Stimulated activated effector memory CD8-positive, alpha-beta T cell treated with anti-CD3 and anti-CD28 coated beads, Interleukin-12 subunit alpha, Interleukin-12 subunit beta, amount 100 ng/mL, for 72 hours (primary cell): ENCODE measurements around the gene ZNF524.
"Not testable (repeated sequence)": the region's sequence is repeated elsewhere in the genome, so short reads cannot be mapped to it uniquely, and the experiment has no call there.

Experiments used
- ATAC-seq: fragments of 150-1000 bp; cut with Tn5 transposase; 2 replicates; pipeline ENCODE4 v1.10.0; 2021
- DNase-seq, 2 donors: peaks; one replicate each; pipeline ENCODE4 v3.0.0; 2021 to 2022; ENCODE audit warnings: low spot score in 2 of 2
- H3K27ac Mint-ChIP-seq: one replicate; pipeline ENCODE4 v1.8.0; 2022; ENCODE audit warnings: mild to moderate bottlenecking, mixed read lengths
- H3K36me3 Mint-ChIP-seq: one replicate; pipeline ENCODE4 v1.8.0; 2022; ENCODE audit warnings: mild to moderate bottlenecking, mixed read lengths
- H3K4me1 Mint-ChIP-seq: one replicate; pipeline ENCODE4 v1.8.0; 2022; ENCODE audit warnings: mixed read lengths
- H3K4me3 Mint-ChIP-seq: one replicate; pipeline ENCODE4 v1.8.0; 2022; ENCODE audit warnings: mild to moderate bottlenecking, mixed read lengths
- H3K9me3 Mint-ChIP-seq: one replicate; pipeline ENCODE4 v1.8.0; 2022; ENCODE audit warnings: mixed read lengths

The ZNF524 gene

DNA sequence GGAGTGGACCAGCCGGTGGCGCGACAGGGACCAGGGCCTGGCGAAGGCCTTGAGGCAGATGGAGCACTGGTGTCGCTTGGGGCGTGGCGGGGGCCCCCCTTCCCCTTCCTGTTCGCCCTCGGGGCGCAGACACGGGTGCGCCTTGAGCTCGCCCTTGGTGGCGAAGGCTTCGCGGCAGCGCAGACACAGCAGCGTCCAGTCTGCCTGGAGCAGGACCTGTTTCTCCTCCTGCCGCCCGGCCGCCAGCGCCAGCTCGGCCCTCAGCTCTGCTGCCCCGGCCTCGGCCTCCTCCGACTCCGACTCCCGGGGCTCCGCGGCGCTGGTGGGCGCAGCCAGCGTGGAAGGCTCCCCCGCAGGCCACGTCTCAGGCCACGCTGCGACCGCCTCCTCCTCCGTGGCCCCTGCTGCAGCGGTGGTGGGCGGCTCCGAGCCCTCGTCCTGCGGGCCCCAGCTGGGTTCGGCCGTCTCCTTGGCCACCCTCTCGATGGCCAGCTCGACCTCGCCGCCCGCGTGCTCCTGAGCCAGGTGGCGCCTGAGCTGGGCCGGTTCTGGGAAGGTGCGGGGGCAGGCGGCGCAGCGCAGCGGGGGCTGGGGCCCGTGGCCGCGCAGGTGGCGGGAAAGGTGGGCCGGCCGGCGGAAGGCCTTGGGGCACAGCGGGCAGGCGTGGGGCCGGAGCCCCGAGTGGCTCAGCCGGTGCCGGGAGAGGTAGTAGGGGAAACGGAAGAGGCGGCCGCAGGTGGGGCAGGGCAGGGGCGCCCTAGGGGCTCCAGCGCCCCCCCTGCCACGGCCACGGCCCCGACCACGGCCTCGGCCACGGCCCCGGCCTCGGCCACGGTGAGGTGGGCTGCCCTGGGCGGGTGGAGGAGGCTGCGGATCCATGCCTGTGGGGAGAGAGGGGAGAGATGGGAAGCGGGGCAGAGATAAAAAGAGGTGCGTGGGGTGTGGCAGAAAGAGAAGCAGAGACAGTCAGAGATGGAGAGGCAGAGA lies 21.0 kb upstream of the ZNF524 start:
- Mint-ChIP-seq H3K4me1 (peaks cover 23% of the 10 kb centered on the region), H3K27ac (peak overlapping the region; percentile 96), H3K36me3 (peaks cover 21% of the 10 kb centered on the region), H3K4me3 (peak overlapping the region; percentile 83), H3K9me3 (no peaks in the 10 kb centered on the region)
- no peak for ATAC-seq
- no peak for DNase-seq

DNA sequence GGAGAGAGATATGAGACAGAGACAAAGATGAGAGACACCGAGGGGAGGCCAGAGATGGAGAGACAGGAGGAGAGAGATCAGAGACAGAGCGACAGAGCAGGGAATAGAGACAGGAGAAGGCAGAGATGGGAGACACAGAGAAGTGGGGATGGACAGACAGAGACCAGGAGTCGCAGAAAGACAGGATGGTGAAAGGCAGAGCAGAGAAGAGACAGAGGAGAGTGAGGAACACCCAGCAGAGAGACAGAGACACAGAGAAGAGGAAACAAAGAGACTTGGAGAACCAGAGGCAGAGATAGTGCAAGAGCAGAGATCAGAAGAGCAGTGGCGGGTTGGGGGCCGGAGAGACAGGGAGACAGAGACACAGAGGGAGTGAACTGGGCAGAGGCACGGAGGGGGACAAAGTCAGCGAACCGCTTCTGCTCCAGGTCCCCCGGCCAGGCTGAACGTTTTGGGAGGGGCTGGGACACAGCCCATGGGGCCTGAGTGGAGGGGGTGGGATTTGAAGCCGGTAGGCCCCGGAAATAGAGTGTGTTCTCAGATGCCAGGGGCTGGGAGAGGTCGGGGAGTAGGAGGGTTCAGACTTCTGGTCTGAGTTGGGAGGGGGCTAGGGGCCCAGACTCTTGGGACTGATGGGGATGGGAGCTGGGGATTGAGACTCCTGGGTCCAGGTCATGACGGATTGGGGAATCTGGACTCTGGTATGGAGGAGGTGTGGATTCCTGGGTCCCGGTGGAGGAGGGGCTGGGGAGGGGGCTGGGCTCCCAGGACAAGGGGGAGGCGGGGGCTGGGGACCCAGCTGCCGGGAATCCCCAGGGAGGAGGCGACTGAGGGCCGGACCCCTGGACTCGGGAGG lies 20.1 kb upstream of the ZNF524 start:
- DNase-seq = no peak

DNA sequence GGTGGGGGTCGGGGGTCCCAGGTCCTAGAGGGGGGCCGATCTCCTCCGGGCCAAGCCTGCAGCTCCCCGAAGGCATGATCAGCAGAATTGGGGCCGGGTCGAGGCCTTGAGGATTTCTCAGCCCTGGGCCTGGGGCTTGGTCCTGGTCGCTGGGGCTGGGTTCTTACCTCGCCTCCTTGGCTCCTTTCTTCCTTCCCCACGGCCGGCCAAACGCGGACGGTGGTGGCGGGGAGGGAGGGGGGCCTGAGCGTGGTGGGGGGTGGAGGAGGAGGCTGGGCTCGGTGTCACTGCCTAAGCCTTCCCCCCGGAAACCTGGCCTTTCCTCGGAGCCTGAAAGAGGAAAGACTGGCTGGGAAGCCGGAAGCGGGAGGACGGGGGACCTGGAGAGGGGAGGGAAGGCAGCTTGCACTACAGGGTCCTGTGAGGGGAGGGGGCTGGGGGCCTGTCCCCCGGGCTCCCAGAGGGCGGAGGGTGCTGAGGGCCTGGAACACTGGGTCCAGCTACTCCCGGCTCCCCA lies 19.4 kb upstream of the ZNF524 start, which contains the start of gene ZNF579:
Gene ZNF579 (minus strand): TSS at position 221 of the 517 bp plus-strand sequence. CDS start 1,209 bp downstream, outside the sequence.
- Mint-ChIP-seq H3K27ac (peak within 1 kb of the TSS; percentile 96), H3K4me3 (peak within 1 kb of the TSS; percentile 83), H3K9me3 (no peaks in the 10 kb centered on the region), H3K4me1 (peaks cover 30% of the 10 kb centered on the region), H3K36me3 (peaks cover 21% of the 10 kb centered on the region)
- peak; percentile 55 to 88 for DNase-seq
- ATAC-seq = peak; percentile 80

More for the DNA sequence above, 20.1 kb upstream of the ZNF524 start:
- peak; percentile 36 for ATAC-seq
- H3K9me3 Mint-ChIP-seq = no peaks in the 10 kb centered on the region
- H3K27ac Mint-ChIP-seq = peak overlapping the region; percentile 96
- peak overlapping the region; percentile 83 for H3K4me3 Mint-ChIP-seq
- H3K36me3 Mint-ChIP-seq = peaks cover 21% of the 10 kb centered on the region
- peaks cover 23% of the 10 kb centered on the region for H3K4me1 Mint-ChIP-seq

DNA sequence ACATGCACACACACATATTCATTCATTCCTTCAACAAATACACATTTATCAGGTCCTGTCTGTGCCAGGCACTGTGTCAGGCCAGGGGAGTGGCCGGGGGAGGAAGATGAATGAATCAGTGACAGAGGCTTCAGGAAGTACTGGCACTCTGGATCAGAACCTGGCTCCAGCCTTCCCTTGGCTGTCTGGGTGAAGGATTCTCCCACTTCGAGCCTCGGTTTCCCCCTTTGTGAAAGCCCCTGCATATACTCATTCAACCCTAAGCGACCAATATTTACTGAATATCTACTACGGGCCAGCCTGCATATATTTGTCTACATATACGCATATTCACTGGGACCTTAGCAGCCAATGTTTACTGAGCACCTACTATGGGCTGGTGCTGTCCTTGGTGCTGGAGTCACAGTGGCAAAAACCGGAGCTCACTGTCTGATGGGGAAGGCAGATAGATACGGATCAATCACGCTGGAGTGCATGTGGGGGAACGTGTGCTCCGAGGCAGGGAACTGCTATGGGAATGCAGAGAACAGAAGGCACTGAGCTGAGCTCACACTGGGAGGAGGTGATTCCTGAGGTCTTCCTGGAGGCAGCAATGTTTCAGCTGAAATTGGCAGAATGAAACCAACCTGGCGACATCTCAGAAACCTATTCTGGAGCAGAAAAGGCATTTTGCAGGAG lies 18.8 kb upstream of the ZNF524 start:
- peak overlapping the region; percentile 96 for H3K27ac Mint-ChIP-seq
- H3K4me3 Mint-ChIP-seq = peak overlapping the region; percentile 83
- no peak for DNase-seq
- peaks cover 36% of the 10 kb centered on the region for H3K4me1 Mint-ChIP-seq
- peak; percentile 15 for ATAC-seq
- no peaks in the 10 kb centered on the region for H3K9me3 Mint-ChIP-seq
- peaks cover 21% of the 10 kb centered on the region for H3K36me3 Mint-ChIP-seq

DNA sequence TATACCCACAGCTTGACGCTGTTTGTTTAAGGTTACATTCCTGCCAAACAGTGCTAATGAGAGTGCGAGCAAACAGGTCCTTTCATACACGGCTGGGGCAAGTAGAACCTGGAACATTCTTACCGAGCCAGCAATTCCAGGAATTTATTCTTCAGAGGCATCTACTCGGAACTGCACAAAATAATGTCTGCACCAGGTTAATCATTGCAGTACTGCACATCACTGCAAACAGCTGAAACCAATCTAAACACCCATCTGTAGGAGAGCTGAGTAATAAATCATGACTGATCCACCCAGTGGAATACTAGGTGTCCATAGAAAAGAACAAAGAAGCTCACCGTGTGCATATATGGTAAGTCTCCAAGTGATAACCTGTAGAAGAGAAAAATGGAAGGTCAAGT lies 18.3 kb upstream of the ZNF524 start:
- Mint-ChIP-seq H3K36me3 (peaks cover 19% of the 10 kb centered on the region), H3K4me3 (peak overlapping the region; percentile 83), H3K27ac (no peak overlapping the region), H3K4me1 (peaks cover 41% of the 10 kb centered on the region), H3K9me3 (no peaks in the 10 kb centered on the region)
- DNase-seq (no peak), ATAC-seq (no peak)

DNA sequence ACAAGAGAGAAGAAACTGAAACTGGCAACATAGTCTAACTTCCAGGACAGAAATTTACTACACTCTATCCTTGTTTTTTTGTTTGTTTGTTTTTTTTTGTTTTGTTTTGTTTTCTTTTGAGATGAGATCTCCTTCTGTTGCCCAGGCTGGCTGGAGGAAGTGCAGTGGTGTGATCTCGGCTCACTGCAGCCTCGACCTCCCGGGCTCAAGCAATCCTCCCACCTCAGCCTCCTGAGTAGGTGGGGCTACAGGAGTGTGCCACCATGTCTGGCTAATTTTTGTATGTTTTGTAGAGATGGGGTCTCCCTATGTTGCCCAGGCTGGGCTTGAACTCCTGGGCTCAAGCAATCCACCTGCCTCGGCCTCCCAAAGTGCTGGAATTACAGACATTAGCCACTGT lies 17.8 kb upstream of the ZNF524 start:
- not testable (repeated sequence) for ATAC-seq, H3K9me3 Mint-ChIP-seq, DNase-seq, H3K27ac Mint-ChIP-seq
- H3K4me1 Mint-ChIP-seq = peaks cover 45% of the 10 kb centered on the region
- H3K36me3 Mint-ChIP-seq = peaks cover 15% of the 10 kb centered on the region
- H3K4me3 Mint-ChIP-seq = peak overlapping the region; percentile 83

DNA sequence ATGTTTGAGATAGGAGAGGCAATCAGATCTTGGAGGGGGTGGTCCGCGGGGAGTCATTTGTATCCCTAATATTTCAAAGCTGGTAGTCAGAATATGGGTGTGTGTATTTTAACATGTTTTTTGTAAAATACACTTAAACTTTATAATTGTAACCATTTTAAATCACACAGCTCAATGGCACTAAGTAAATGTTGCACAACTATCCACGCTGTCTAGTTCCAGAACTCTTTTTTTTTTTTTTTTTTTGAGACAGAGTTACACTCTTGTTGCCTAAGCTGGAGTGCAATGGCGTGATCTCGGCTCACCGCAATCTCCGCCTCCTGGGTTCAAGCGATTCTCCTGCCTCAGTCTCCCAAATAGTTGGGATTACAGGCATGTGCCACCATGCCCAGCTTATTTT lies 16.2 kb upstream of the ZNF524 start:
- peaks cover 47% of the 10 kb centered on the region for H3K4me1 Mint-ChIP-seq
- DNase-seq, ATAC-seq, H3K9me3 Mint-ChIP-seq, H3K27ac Mint-ChIP-seq, H3K4me3 Mint-ChIP-seq: not testable (repeated sequence)
- peaks cover 10% of the 10 kb centered on the region for H3K36me3 Mint-ChIP-seq

DNA sequence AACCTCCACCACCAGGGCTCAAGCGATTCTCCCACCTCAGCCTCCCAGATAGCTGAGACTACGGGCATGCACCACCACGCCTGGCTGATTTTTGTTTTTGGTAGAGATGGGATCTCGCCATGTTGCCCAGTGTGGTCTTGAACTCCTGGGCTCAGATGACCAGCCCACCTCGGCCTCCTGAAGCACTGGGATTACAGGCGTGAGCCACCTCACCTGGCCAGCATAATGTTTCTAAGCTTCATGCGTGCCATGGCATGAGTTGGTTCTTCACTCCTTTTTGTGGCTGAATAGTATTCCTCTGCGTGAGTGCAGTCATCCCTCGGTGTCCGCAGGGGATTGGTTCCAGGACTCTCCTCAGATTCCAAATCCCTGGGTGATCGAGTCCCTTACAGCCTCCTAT lies 15.2 kb upstream of the ZNF524 start:
- Mint-ChIP-seq H3K36me3 (peaks cover 6% of the 10 kb centered on the region), H3K27ac (no peak overlapping the region), H3K9me3 (no peaks in the 10 kb centered on the region), H3K4me1 (peaks cover 41% of the 10 kb centered on the region), H3K4me3 (peak overlapping the region; percentile 70)
- no peak for ATAC-seq
- DNase-seq = no peak

DNA sequence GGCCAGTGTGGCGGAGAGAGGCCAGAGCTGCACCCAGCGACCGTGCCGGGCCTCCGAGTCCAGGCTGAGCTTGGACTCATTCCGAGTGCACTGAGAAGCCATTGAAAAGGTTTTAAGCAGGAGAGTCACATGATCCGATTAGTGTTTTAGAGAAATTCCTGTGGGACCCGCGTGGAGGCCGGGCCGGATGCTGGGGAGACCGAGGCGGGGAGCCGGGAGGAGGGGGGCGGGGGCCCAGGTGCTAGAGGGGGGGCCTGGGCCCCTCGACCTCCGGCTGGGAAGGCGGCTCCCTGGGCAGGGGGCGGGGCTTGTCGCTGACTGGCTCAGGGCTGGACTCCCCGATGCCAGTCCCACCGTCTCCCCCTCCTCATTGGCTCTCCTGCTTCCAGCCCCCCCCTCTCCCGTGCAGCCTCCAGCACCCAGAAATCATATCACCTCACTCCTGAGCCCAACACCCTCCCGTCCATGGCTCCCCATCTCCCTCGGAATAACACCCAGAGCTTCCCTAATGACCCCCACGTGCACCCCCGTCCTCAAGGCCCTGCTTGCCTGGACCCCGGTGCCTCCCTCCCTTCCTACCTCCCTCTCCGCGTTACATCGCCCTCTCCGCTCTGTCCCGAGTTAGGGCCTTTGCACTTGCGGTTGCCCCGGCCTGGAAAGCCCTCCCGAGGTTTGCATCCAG lies 14.3 kb upstream of the ZNF524 start:
- peak; percentile 19 for ATAC-seq
- Mint-ChIP-seq H3K27ac (peak overlapping the region; percentile 79), H3K4me3 (peak overlapping the region; percentile 70), H3K4me1 (peaks cover 38% of the 10 kb centered on the region), H3K36me3 (no peaks in the 10 kb centered on the region), H3K9me3 (no peaks in the 10 kb centered on the region)
- no peak for DNase-seq

DNA sequence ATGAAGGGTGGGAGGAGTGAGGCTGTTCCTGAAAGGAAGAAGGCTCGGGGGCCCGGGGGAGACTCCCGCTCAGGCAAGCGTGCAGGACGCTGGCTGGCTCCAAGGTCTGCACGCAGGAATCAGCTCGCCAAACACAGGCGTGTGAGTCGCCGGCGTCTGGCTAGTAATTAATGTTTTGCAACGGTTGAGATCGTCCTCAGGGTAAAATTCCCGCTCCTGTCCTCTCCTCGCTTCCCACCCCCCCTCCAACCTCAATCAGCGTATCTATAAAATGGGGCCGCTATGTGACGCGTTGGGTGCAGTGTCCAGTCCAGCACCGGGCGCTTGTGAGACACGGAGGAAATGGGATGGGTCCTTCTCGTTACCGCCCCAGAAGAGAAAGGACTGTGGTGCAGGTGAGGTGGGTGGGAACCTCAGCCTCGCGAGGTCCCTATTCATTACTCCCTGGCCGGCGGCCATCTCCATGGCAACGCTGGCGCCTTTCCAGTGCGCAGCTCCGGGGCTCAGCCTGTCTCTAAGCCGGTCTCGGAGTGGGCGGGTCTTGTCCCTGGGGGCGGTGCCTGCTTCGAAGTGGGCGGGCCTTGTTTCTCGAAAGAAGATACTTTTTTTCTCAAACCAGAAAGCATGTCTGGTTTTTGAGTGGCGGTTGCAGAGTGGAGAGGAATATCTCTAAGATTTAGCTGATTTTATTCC lies 13.0 kb upstream of the ZNF524 start:
- Mint-ChIP-seq H3K4me1 (peaks cover 26% of the 10 kb centered on the region), H3K4me3 (peak overlapping the region; percentile 70), H3K36me3 (no peaks in the 10 kb centered on the region), H3K27ac (peak overlapping the region; percentile 32), H3K9me3 (no peaks in the 10 kb centered on the region)
- ATAC-seq (peak; percentile 99), DNase-seq (peak; percentile 83 to 97)

DNA sequence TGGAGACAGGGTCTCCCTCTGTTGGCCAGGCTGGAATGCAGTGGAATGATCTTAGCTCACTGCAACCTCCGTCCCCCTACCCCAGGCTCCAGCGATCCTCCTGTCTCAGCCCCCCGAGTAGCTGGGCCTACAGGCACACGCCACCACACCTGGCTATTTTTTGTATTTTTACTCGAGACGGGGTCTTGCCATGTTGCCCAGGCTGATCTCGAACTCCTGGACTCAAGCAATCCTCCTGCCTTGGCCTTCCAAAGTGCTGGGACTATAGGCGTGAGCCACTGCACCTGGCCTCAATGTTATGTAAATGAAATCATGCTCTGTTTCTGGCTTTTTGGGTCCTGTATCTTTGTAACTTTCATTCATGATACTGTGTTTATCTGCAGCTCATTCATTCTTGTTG lies 11.3 kb upstream of the ZNF524 start:
- Mint-ChIP-seq H3K36me3 (peaks cover 4% of the 10 kb centered on the region), H3K27ac (no peak overlapping the region), H3K9me3 (no peaks in the 10 kb centered on the region), H3K4me3 (no peak overlapping the region), H3K4me1 (peaks cover 25% of the 10 kb centered on the region)
- DNase-seq (no peak), ATAC-seq (no peak)

DNA sequence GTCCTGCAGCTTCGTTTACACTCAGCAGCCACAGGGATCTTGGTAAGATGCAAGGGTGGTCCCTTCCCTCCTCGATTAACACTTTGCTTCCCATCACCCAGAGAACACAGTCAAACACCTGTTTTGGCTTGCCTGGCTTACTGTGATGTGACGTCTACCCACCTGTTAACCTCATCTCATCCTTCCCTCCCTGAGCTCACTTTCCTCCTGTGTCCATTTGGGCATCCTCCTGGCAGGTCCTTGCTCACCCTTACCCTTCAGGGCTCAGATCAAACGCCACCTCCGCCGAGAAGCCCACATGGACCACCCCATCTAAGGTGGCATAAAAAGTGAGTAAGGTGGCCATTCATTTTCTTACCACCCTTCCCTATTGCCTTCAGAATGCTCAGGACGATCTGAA lies 10.0 kb upstream of the ZNF524 start:
- H3K4me1 Mint-ChIP-seq = peaks cover 23% of the 10 kb centered on the region
- H3K36me3 Mint-ChIP-seq = peaks cover 18% of the 10 kb centered on the region
- H3K27ac Mint-ChIP-seq = no peak overlapping the region
- DNase-seq = no peak
- H3K4me3 Mint-ChIP-seq = no peak overlapping the region
- H3K9me3 Mint-ChIP-seq = no peaks in the 10 kb centered on the region
- no peak for ATAC-seq

DNA sequence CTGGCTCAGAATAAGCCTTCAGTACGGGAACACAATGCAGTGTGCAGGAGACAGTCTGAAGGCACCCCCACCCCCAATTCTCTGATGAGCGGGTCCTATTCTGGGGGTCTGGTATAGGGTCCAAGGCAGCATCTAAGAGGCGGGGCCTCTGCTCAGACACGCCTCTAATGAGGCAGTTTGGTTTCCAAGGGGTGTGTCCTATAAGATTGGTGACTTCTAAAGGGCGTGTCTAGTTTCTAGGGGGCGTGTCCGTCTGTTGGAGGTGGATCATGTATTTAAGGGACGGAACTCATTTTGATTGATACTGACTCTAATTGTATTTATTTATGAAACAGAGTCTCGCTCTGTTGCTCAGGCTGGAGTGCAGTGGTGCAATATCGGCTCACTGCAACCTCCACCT lies 9.5 kb upstream of the ZNF524 start:
- Mint-ChIP-seq H3K4me3 (no peak overlapping the region), H3K4me1 (peaks cover 18% of the 10 kb centered on the region), H3K36me3 (peaks cover 23% of the 10 kb centered on the region), H3K27ac (no peak overlapping the region), H3K9me3 (no peaks in the 10 kb centered on the region)
- no peak for ATAC-seq
- DNase-seq = no peak

DNA sequence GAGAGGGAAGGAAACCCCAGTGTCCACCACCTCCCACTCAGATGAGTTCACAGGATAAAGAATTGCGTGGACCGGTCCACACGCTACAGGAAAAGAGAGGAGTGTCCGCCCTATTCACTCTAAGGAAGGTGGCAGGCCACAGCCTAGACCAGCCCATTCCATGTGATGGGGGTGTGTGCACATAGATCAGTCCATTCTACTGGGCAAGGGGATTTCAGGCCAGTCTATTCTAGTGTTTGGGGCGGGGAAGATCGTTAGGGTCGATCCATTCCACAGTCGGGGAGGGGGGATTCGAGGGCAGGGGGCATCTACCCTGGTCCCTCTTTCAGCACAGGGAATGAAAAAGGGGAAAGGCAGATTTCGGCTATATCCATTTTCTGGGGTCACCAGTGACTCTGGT lies 8.5 kb upstream of the ZNF524 start:
- H3K4me1 Mint-ChIP-seq = peaks cover 9% of the 10 kb centered on the region
- ATAC-seq (no peak), DNase-seq (no peak)
- H3K9me3 Mint-ChIP-seq = no peaks in the 10 kb centered on the region
- H3K27ac Mint-ChIP-seq = no peak overlapping the region
- H3K4me3 Mint-ChIP-seq = no peak overlapping the region
- H3K36me3 Mint-ChIP-seq = peaks cover 31% of the 10 kb centered on the region
